Effector memory CD4-positive, alpha-beta T cell (primary cell): Measurements from ENCODE around the gene IL11RA.

Source experiments
- DNase-seq, 3 donors: peaks; one replicate each; pipeline ENCODE4 v3.0.0-alpha.2; 2020
- H3K27ac ChIP-seq: 2 replicates; pipeline ENCODE4 v1.7.0; 2013; ENCODE audit warnings: mild to moderate bottlenecking, low read length, moderate library complexity; ENCODE audit not compliant: insufficient read depth, poor library complexity, severe bottlenecking
- H3K27me3 ChIP-seq: replicated peaks from 2 replicates; pipeline ENCODE4 v1.7.0; 2013; ENCODE audit warnings: mild to moderate bottlenecking, low read length; ENCODE audit not compliant: insufficient read depth, control insufficient read depth, poor library complexity, severe bottlenecking
- H3K36me3 ChIP-seq: 2 replicates; pipeline ENCODE4 v1.7.0; 2013; ENCODE audit warnings: mild to moderate bottlenecking, low read length, moderate library complexity; ENCODE audit not compliant: control insufficient read depth, insufficient read depth
- H3K4me1 ChIP-seq: 2 replicates; pipeline ENCODE4 v1.7.0; 2013; ENCODE audit warnings: low read length, mild to moderate bottlenecking; ENCODE audit not compliant: control insufficient read depth, insufficient read depth, poor library complexity, severe bottlenecking
- H3K4me3 ChIP-seq: 2 replicates; pipeline ENCODE4 v1.7.0; 2013; ENCODE audit warnings: low read length, low read depth, mild to moderate bottlenecking; ENCODE audit not compliant: insufficient read depth, poor library complexity, severe bottlenecking
- H3K9me3 ChIP-seq: 2 replicates; pipeline ENCODE4 v1.7.0; 2013; ENCODE audit warnings: mild to moderate bottlenecking, low read length, moderate library complexity; ENCODE audit not compliant: control insufficient read depth

IL11RA gene

GRCh38 chr9:34686231-34686630, 34.2 kb downstream of the IL11RA start:
- Histone ChIP-seq H3K27ac (no peak overlapping the region), H3K9me3 (no peaks in the 10 kb centered on the region), H3K4me3 (no peak overlapping the region), H3K27me3 (no peaks in the 10 kb centered on the region), H3K36me3 (no peaks in the 10 kb centered on the region), H3K4me1 (no peaks in the 10 kb centered on the region)
- DNase-seq = no peak

GRCh38 chr9:34686732-34687131, 34.7 kb downstream of the IL11RA start:
- Histone ChIP-seq H3K27me3 (no peaks in the 10 kb centered on the region), H3K27ac (no peak overlapping the region), H3K4me1 (no peaks in the 10 kb centered on the region), H3K36me3 (no peaks in the 10 kb centered on the region), H3K4me3 (no peak overlapping the region), H3K9me3 (no peaks in the 10 kb centered on the region)
- DNase-seq = no peak

- Histone ChIP-seq H3K4me3 (no peak overlapping the region), H3K27ac (no peak overlapping the region), H3K9me3 (no peaks in the 10 kb centered on the region), H3K4me1 (no peaks in the 10 kb centered on the region), H3K36me3 (no peaks in the 10 kb centered on the region), H3K27me3 (no peaks in the 10 kb centered on the region)
- DNase-seq = no peak
Observed at GRCh38 chr9:34687276-34688030, 35.5 kb downstream of the IL11RA start.

- no peak overlapping the region for H3K27ac ChIP-seq
- H3K9me3 ChIP-seq = no peaks in the 10 kb centered on the region
- H3K4me3 ChIP-seq = no peak overlapping the region
- DNase-seq = no peak
- no peaks in the 10 kb centered on the region for H3K4me1 ChIP-seq
- H3K36me3 ChIP-seq = no peaks in the 10 kb centered on the region
- no peaks in the 10 kb centered on the region for H3K27me3 ChIP-seq
Observed at GRCh38 chr9:34688329-34689115, 36.5 kb downstream of the IL11RA start.

GRCh38 chr9:34689116-34689470, 37.1 kb downstream of the IL11RA start:
- Histone ChIP-seq H3K4me3 (no peak overlapping the region), H3K36me3 (no peaks in the 10 kb centered on the region), H3K27ac (no peak overlapping the region), H3K9me3 (no peaks in the 10 kb centered on the region), H3K4me1 (no peaks in the 10 kb centered on the region), H3K27me3 (no peaks in the 10 kb centered on the region)
- no peak for DNase-seq

- Histone ChIP-seq H3K27ac (no peak overlapping the region), H3K36me3 (no peaks in the 10 kb centered on the region), H3K27me3 (no peaks in the 10 kb centered on the region), H3K4me3 (no peak overlapping the region), H3K4me1 (no peaks in the 10 kb centered on the region), H3K9me3 (no peaks in the 10 kb centered on the region)
- no peak for DNase-seq
Observed at GRCh38 chr9:34689512-34689911, 37.5 kb downstream of the IL11RA start.

GRCh38 chr9:34690983-34691935, 39.3 kb downstream of the IL11RA start, which contains the start of gene CCL19:
Gene CCL19, minus strand, starts transcription at chr9:34691276. Its CDS starts 137 bp downstream, at chr9:34691139.
- Histone ChIP-seq H3K27me3 (no peaks in the 10 kb centered on the region), H3K4me1 (no peaks in the 10 kb centered on the region), H3K4me3 (no peak within 1 kb of the TSS), H3K36me3 (no peaks in the 10 kb centered on the region), H3K9me3 (no peaks in the 10 kb centered on the region), H3K27ac (no peak within 1 kb of the TSS)
- DNase-seq = no peak

GRCh38 chr9:34691936-34692315, 39.9 kb downstream of the IL11RA start:
- Histone ChIP-seq H3K27me3 (no peaks in the 10 kb centered on the region), H3K36me3 (no peaks in the 10 kb centered on the region), H3K27ac (no peak overlapping the region), H3K4me3 (no peak overlapping the region), H3K9me3 (no peaks in the 10 kb centered on the region), H3K4me1 (no peaks in the 10 kb centered on the region)
- no peak for DNase-seq

GRCh38 chr9:34693560-34693959, 41.6 kb downstream of the IL11RA start:
- no peak for DNase-seq
- Histone ChIP-seq H3K27ac (no peak overlapping the region), H3K36me3 (no peaks in the 10 kb centered on the region), H3K4me1 (no peaks in the 10 kb centered on the region), H3K27me3 (no peaks in the 10 kb centered on the region), H3K4me3 (no peak overlapping the region), H3K9me3 (no peaks in the 10 kb centered on the region)
